SW480 (cell line): ENCODE data around the gene TEX10.
A peak's percentile ranks its signal among the peaks of the same experiment; 100 is the strongest.
"Not testable (repeated sequence)": the region's sequence is repeated elsewhere in the genome, so short reads cannot be mapped to it uniquely, and the experiment has no call there.

ENCODE experiments used
- DNase-seq: peaks from one replicate; pipeline ENCODE4 v3.0.0-alpha.2; 2016; ENCODE audit warnings: low spot score

The TEX10 gene

DNA sequence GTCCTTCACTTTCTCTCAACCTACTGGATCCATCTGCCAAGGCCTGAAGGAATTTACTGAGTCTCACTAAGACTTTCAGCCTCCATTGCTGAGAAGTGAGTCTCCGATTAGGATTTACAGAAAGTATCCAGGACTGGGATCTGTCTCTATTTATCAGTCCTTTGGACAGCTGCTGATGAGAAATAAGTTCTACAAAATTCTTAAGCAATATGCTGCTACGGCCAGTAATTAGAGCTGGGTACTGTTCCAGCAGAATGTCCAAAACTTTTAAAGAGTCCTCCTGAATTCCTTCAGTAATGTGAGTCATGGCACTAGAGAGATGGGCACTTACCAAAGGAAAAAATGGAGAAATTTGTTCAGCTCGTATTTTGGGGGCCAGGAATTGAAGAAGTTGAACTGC, 5.9 kb downstream of the TEX10 start:
- no peak for DNase-seq

DNA sequence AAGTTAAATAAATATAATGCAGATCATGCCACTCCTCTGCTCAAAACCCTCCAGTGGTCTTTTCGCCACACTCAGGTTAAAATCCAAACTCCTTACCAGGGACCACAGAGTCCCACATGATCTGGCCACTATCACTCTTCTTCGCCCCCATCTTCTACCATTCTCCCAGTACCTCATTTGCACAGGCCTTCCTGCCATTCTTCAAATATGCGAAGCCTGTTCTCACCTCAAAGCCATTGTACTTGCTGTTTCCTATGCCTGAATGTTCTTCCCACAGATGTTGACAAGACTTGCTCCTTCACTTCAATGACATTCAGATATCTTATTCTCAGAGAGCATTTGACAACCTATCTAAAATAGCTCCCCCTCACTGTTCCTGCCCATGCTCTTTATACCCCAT, 10.9 kb downstream of the TEX10 start:
- no peak for DNase-seq

DNA sequence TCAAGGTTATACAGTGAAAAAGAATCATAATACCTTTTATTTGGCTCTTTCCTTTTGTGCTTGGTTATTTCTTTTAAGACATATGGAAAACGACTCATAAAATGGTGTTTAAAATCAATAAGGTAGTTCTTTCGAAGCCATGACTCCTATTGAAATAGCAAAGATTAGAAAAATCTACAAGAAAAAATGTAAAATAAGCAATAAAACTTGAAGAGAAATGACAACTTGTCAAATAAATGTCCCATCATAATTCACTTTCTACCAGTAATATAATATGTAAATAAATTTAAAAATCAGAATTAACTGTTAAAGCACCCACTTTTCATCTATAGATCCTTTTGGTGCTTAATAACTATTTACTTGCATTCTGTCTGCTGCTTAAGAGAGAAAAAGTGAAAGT, 12.5 kb downstream of the TEX10 start:
- DNase-seq = no peak

DNA sequence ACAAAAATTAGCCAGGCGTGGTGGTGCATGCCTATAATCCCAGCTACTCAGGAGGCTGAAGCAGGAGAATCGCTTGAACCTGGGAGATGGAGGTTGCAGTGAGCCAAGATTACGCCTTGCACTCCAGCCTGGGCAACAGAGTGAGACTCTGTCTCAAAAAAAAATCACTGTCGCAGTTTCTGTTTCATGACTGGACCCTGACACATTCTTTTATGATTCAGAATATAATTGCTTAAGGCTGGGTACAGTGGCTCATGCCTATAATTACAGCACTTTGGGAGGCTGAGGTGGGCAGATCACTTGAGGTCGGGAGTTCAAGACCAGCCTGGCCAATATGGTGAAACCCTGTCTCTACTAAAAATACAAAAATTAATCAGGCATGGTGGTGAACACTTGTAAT, 14.0 kb downstream of the TEX10 start:
- not testable (repeated sequence) for DNase-seq

DNA sequence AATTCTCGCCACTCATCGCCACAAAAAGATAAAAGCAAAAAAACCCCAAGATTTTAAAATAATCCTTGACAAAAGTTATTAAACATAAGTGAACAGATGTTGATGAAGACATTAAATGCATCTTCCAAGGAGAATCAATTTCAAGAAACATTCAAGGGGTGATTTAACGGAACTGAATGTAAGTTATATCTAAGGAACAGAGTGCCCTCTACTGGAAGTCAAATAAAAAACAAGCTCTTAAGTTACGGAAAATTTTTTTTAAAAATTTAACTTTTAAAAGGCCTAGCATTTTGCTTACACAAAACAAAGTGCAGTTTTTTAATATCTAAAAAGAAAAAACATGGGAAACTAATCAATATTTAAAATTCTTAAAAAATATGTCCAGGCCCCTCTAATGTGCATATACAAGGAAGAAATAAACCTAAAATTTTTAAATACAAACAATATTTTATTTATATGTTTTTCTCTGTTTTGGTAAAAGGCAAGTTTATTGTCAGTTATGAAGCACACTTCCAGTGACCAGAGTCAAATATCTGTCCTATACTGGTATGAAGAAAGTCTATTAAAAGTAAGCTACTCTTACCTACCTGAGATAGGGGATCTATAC, 28.0 kb downstream of the TEX10 start:
- peak; percentile 34 for DNase-seq

DNA sequence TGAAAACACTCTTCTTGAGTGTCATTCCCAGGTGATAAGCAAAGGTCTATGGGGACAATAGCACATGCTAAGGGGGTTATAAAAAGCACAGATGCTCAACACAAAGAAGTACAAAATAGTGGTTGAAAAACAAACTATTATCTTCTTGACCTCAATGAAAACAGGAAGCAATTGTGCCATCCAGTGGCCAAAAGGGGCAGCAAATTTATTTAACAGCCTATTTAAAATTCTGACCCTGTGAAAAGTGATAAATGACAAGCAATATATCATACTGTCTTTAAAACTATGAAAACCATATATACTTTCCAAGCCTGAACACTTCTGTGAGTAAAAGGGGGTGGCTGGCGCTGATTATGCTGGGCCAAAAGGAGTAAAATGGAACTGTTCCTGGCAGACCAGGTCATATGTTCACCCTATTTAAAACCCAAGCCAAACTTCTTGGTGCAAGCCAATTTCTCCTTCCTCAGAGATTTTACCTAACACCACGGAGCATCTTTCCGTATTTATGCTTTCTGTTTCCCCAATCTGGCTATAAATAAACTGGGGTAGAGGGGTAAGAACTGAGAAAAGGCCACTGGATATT, 29.7 kb downstream of the TEX10 start:
- DNase-seq = peak; percentile 18

DNA sequence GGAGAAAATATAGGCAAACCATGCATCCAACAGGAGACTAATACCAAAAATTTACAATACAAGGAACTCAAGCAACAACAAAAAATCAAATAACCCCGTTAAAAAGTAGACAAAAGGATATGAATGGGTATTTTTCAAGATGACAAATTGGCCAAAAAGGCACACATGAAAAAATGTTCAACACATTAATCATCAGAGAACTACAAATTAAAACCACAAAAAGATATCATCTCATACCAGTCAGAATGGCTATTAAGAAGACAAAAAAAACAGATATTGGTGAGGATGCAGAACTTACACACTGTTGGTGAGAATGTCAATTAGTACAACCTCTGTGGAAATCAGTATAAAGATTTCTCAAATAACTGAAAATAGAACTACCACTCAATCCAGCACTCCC, 35.0 kb downstream of the TEX10 start:
- DNase-seq = no peak

DNA sequence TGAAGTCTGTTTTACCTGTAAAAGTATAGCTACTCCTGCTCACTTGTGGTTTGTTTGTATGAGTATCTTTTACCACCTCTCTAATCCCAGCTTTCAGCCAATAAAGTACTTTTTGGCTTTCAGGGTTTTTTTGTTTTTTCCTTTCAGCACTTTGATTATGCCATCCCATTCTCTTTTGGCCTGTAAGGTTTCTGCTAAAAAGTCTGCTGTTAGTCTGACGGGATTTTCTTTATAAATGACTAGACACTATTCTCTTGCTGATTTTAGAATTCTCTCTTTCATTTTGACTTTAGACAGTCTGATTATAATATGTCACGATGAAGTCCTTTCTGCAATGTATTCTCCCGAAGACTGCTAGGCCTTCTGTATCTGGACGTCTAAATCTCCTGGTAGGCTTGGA, 37.2 kb downstream of the TEX10 start:
- no peak for DNase-seq

DNA sequence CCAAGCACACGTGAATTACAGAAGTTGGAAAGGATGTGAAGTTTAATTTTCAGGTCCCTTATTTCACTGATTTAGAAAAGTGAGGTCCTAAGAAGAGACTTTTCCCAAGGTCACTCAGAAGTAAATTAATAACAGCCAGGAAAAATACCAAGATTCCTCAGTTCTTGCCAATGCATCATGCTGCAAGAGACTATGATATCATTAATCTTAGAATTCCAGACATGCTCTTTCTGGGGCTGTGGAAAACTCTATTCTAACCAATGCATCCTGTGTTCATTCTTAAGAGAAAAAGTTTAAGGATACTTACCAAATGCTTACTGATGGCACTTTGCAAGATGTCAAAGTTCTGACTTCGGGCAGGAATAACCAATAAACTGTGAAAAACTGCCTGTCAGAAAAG, 42.8 kb downstream of the TEX10 start:
- DNase-seq = no peak

DNA sequence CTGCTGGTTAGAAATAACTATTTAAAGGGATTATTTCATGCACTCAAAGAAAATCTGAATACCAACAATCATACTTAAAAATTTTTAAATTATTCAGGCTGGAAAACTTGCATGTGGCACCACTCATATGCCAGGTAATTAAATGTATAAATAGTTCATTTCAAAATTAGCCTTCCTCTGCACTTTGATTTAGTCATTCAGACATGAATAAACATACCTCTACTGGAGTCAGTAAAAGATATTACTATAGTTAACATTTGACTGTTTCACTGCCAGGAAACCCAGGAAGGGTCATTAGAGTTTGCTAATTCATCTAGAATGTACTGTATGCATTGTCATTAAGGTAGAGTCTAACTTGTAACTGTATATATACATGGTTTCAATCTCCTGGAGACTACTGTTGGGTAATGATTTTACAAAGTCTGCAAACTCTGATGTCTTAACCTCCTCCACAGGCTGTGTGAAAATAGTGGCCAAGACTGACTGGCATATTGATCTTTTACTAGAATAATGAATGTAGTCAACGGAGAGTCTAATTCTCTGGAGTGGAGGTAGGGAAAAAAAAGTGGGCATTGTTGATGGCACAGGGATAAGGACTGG, 43.7 kb downstream of the TEX10 start:
- no peak for DNase-seq

DNA sequence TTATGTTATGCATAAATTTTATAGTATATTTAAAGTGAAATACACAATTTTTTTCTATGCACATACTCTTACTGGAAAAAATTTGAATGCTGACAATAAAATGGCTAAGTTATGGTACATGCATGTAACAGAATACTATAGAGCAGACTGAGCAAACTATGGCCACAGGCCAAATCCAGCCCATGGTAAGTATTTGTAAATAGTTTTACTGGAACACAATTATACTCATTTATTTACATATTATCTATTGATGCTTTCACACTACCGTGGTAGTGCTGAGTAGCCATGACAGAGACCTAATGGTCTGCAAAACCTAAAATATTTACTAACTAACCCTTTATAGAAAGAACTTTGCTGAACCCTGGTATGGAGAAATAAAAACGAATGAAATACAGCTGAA, 45.7 kb downstream of the TEX10 start:
- no peak for DNase-seq

DNA sequence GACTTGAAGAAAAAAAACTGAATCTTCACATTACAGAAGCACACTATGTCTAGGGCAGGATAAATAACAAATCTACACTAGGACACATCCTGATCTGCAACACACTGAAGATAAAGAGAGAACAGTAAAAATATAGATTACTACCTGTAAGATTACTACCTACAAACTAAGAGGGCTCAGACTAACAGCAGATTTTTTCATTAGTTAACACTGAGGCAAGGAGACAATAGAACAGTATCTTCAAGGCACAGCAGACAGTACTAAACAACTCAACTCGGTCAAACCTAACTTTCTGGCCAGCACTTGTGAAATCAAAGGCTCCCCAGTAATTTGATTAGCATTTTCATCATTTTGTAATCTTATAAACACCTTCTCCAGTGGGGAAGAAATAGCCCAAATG, 46.5 kb downstream of the TEX10 start:
- DNase-seq = no peak

DNA sequence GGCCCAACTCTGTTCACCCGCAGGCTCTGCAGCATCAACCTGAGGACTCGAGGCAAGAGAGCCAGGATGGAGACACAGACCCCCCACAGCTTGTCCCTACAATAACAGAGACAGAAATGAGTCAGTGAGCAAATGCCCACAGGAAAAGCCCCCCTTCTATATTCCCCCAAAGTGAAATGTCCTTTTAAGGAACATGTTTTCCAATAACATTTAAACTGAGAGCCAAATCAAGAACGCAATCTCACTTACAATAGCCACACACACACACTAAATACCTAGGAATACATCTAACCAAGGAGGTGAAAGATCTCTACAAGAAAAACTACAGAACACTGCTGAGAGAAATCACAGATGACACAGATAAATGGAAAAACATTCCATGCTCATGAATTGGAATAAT, 49.0 kb downstream of the TEX10 start:
- no peak for DNase-seq

DNA sequence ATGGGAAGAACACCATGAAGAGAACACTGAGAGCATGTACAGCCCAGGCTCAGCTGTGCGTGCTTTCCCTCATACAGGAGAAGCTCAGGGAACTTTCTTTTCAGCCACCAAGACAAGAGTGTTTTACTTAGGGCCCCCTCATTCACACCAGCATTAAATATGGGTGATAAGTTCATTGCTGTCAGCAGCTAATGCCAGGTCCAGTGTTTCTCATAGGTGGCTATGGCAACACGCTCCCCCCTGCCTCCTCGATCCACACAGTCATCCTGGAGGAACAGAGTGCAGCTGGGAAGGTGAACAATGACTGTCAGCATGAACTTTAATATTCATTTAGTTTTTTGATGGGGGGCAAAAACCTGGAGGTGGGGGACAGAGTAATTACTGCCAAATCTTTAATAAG, 54.4 kb downstream of the TEX10 start:
- no peak for DNase-seq

DNA sequence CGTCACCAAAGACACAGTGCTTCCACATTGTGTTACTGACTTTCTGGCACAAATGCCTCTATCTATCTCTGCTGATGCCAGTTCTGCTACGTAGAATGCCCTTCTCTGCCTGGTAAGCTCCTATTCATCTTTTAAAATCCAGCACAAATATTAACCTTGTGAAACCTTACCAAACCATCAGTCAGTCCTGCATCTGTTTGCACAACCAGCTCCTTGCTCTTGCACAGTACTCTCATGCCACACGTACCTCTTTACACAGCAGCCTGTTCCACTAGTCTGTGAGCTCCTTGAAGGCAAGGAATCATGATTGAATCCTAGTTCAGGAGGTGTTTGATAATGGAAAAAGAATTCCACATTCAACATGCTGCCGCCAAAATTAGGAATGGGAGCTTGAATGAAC, 56.3 kb downstream of the TEX10 start:
- no peak for DNase-seq

DNA sequence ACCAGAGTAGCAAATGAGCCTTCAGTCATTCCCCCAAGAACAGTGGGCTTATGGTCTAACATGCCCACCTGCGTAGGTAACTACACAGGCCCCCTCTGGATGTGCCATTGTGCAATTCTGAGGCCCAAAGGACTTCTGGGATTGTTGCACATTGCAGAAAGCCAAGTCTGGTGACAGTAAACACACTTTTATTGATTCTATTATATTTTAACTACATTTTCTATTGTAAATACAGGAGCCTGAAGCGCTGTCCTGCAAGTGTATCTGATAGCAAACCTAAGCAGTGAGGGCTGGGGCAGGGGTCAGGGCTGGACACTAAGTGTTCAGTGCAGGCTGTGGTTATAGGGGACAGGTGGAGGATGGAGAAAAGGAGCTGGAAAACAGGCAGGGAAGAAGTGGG, 57.5 kb downstream of the TEX10 start:
- no peak for DNase-seq

DNA sequence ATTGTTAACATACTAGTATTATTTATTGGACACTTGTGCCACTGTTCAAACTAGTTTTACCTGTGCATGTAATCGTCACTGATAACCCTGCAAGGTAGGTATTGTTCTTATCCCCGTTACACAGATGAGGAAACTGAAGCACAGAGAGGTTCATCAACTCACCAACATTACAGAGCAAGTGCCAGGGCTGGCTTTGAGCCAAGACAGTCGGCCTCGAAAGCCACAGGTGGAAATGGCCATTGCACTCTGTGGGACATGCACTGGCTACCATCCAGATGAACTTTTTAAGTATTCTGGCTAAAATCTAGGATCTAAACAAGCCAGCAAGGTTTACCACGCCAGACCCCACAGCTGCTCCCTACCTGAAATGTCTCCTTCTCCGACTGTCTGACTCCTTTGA, 57.9 kb downstream of the TEX10 start:
- DNase-seq = no peak

DNA sequence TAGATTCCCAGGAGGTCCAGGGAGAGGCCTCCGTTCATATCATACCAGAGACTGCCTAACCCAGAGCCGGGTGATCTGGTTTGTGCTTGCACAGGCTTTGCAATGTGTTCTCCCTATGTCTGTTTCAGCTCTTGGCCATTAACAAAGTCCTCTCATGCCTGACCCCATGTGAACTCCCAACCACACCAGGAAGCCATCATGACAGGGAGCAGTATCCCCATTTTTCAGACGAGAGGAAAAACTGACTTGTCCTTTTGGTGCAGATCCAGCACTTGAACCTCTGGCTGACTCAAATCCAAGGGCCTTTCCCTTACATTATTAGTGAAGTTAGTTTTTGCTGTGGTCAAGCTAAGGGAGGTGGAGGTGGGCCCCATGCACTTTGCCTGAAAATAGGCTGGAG, 58.4 kb downstream of the TEX10 start:
- DNase-seq = no peak

DNA sequence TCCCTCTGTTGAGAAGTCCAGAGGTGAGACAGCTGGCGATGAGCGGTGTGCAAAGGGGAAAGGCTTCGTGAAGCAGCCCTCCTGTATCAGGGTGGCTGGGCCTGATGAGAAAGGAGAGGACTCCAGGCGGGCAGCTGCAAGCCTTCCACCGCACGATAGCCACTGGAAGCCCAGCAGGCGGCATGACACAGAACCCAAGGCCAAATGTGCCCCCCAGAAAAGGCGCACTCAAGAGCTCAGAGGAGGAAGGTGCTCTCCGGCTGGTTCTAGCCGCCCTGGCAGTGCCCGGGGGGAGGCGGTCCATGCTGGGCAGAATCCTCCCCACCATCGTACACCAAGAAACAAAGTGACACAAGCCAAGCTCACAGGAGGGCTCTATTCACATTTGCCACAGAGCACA, 60.3 kb downstream of the TEX10 start:
- DNase-seq = no peak

DNA sequence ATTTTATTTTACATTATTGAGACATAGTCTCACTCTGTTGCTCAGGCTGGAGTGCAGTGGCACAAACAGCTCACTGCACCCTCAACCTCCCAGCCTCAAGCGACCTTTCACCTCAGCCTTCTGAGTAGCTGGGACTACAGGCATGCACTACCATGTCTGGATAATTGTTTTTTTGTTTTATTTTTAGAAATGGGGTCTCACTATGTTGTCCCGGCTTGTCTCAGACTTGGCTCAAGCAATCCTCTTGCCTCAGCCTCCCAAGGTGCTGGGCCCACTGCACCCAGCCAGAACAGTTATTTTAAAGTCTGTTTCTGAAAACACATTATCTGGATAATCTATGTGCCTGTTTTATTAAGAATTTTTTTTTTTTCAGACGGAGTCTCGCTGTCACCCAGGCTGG, 62.0 kb downstream of the TEX10 start:
- DNase-seq = no peak

DNA sequence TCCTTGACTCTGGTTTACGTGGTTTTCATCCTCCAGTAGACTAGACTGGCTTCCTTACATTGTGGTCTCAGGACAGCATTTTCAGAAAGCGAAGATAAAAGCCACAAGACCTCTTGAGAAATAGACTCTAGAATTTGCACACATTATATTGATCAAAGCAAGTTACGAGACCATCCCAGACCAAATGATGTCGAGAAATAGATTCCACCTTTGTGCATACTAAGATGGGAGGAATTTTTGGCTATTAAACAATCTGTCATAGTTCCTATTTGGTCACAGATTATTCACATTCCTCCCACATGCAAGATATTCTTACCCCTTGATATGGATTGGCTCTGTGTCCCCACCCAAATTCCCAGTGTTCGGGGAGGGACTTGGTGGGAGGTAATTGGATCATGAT, 65.6 kb downstream of the TEX10 start:
- DNase-seq = no peak

DNA sequence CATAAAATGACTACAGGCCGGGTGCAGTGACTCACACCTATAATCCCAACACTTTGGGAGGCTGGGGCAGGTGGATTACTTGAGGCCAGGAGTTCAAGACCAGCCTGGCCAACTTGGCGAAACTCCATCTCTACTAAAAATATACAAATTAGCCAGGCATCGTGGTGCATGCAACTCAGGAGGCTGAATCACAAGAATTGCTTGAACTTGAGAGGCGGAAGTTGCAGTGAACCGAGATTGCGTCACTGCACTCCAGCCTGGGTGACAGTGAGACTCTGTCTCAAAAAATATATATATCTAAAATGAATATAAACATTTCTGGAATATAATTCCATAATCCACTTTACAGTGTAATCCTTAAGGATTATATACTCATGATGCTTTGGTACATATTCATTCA, 66.5 kb downstream of the TEX10 start:
- no peak for DNase-seq

DNA sequence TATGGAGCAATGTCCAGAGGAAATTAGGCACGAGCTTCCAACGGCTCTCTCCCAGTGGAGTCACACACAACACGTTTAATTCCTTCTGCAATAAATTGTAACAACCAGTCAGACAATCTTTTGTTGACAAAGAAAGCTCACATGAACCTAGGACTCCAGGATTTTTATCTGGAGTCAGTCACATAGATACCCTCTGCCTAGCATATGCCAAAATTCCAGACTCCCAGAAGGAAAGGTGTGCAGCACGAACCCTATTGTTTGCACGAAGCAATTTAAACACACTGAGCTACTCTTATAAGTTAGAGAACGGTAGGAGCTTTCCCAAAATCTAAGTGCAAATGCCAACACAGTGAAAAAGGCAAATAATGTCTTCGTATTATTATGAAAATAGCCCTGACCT, 67.1 kb downstream of the TEX10 start:
- DNase-seq = no peak

DNA sequence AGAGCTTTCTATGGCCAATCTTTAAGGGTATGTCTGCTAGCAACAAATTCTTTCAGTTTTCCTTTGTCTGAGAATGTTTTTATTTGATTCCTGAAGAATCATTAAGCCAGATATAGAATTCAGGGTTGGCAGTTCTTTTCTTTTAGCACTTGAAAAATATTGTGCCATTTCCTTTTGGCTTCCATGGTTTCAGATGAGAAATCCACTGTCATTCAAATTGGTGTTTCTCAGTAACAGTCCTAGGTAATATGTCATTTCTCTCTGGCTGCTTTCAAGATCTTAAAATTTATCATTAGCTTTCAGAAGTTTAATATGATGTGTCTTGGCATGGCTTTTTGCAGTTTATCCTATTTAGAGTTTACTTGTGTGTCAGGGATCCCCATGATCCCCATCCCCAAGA, 67.7 kb downstream of the TEX10 start:
- no peak for DNase-seq
